CD4-positive, alpha-beta T cell (primary cell): ENCODE results near the gene PRDX2. TPM values are rescaled to one million over a fixed set of nuclear protein-coding genes. Genes with fewer than 3 reads are reported as not detected.

Source experiments
- ATAC-seq: fragments of 200-7000 bp; cut with Tn5 transposase; one replicate; pipeline ENCODE4 v1.10.0; 2022; ENCODE audit warnings: mild to moderate bottlenecking; ENCODE audit not compliant: poor library complexity
- CTCF ChIA-PET: fragments of 350-600 bp; sonication (Branson Sonifier 250); formaldehyde crosslinking; loops from one replicate; lab custom pipeline; 2021; ENCODE audit warnings: antibody characterized with exemption, inconsistent platforms; lab: Charles Lee
- POLR2A ChIA-PET: fragments of 350-600 bp; sonication (Branson Sonifier 250); formaldehyde crosslinking; loops from one replicate; lab custom pipeline; 2021; ENCODE audit warnings: antibody characterized with exemption, inconsistent platforms; lab: Charles Lee
- DNase-seq, 14 experiments: peaks; one replicate each; pipeline ENCODE4 v3.0.0-alpha.2; 2013 to 2020; ENCODE audit warnings: mixed read lengths in 2 of 14
- H3K27ac ChIP-seq, 2 donors: one replicate each; pipeline versions ENCODE4 v1.5.1 to v1.7.0; 2013; ENCODE audit warnings: low read length in 2 of 2, low read depth in 1 of 2, mild to moderate bottlenecking in 1 of 2
- H3K27me3 ChIP-seq, 2 experiments: 1 replicate in 1 of 2; 2 replicates in 1 of 2; pipeline versions ENCODE4 v1.6.1 to v1.7.0; 2013; ENCODE audit warnings: low read length in 2 of 2, control low read depth in 1 of 2, mild to moderate bottlenecking in 1 of 2, moderate library complexity in 1 of 2; ENCODE audit not compliant: insufficient read depth in 2 of 2, control insufficient read depth in 1 of 2
- H3K36me3 ChIP-seq: one replicate; pipeline ENCODE4 v1.6.1; 2013; ENCODE audit warnings: low read length, control low read depth; ENCODE audit not compliant: insufficient read depth
- H3K4me1 ChIP-seq: one replicate; pipeline ENCODE4 v1.6.1; 2013; ENCODE audit warnings: low read length, control low read depth; ENCODE audit not compliant: insufficient read depth
- H3K4me3 ChIP-seq: one replicate; pipeline ENCODE4 v1.5.1; 2013; ENCODE audit warnings: mild to moderate bottlenecking, low read length, moderate library complexity
- H3K9me3 ChIP-seq, 2 experiments: 1 replicate in 1 of 2; 2 replicates in 1 of 2; pipeline versions ENCODE4 v1.6.1 to v1.7.0; 2013; ENCODE audit warnings: low read length in 2 of 2, mild to moderate bottlenecking in 2 of 2, control low read depth in 1 of 2, moderate library complexity in 1 of 2; ENCODE audit not compliant: control insufficient read depth in 1 of 2, insufficient read depth in 1 of 2
- H3K27ac Mint-ChIP-seq: one replicate; pipeline ENCODE4 v1.8.0; 2020; ENCODE audit warnings: mixed read lengths
- H3K27me3 Mint-ChIP-seq: one replicate; pipeline ENCODE4 v1.8.0; 2021; ENCODE audit warnings: mixed read lengths
- H3K36me3 Mint-ChIP-seq: one replicate; pipeline ENCODE4 v1.8.0; 2021; ENCODE audit warnings: low read depth, mixed read lengths
- H3K4me1 Mint-ChIP-seq: one replicate; pipeline ENCODE4 v1.8.0; 2021; ENCODE audit warnings: low read depth, mixed read lengths
- H3K4me3 Mint-ChIP-seq: one replicate; pipeline ENCODE4 v1.8.0; 2020; ENCODE audit warnings: mild to moderate bottlenecking, mixed read lengths
- H3K9me3 Mint-ChIP-seq: one replicate; pipeline ENCODE4 v1.8.0; 2020; ENCODE audit warnings: mixed read lengths
- CTCF ChIP-seq: fragments of 200-600 bp; IDR thresholded peaks from one replicate; pipeline ENCODE4 v1.8.0; 2022; ENCODE audit warnings: antibody characterized with exemption, mild to moderate bottlenecking
- intact Hi-C, 2 experiments: fragments of 100-400 bp; cut with DNase I in 1 of 2; cut with micrococcal nuclease in 1 of 2; formaldehyde crosslinking; loops; one replicate each; pipeline versions ENCODE4 v1.15.1 to v1.9.0; 2023 to 2025; cut with DNase I, micrococcal nuclease
- total RNA-seq, 174 experiments: library from RNA in 2 of 174; stranded (reverse) in 2 of 174; gene quantifications; one replicate each; pipeline ENCODE4 v1.2.3 and lab custom pipeline; 2021 to 2026

The PRDX2 gene
- total RNA-seq, 2 experiments from 2014 or later, result 59.7 to 65.9 TPM

GRCh38 chr19:12763100-12763499 lies 38.5 kb downstream of the PRDX2 start:
- POLR2A ChIA-PET, result no interaction called here
- CTCF ChIA-PET, result interaction anchor here (2.0 kb wide), 1 partner anchor 33 kb away, joined by 5 read pairs; no protein-coding TSS in a partner anchor
- H3K4me3 Mint-ChIP-seq, result no peak overlapping the region
- no peak for DNase-seq
- H3K9me3 Mint-ChIP-seq, result no peaks in the 10 kb centered on the region
- peaks cover 0 to under 1% of the 10 kb centered on the region in 2 experiments for H3K27me3 ChIP-seq
- peaks cover 0 to 5% of the 10 kb centered on the region in 2 experiments for H3K9me3 ChIP-seq
- no peaks in the 10 kb centered on the region for H3K36me3 ChIP-seq
- peaks cover 4% of the 10 kb centered on the region for H3K36me3 Mint-ChIP-seq
- H3K27ac ChIP-seq, result no peak overlapping the region
- H3K4me1 Mint-ChIP-seq, result no peaks in the 10 kb centered on the region
- H3K4me3 ChIP-seq, result no peak overlapping the region
- intact Hi-C loops, result no loop called here
- TF ChIP-seq CTCF, result no peak
- ATAC-seq, result no peak
- H3K4me1 ChIP-seq, result peaks cover 13% of the 10 kb centered on the region
- H3K27me3 Mint-ChIP-seq, result peaks cover 5% of the 10 kb centered on the region
- no peak overlapping the region for H3K27ac Mint-ChIP-seq

DNA sequence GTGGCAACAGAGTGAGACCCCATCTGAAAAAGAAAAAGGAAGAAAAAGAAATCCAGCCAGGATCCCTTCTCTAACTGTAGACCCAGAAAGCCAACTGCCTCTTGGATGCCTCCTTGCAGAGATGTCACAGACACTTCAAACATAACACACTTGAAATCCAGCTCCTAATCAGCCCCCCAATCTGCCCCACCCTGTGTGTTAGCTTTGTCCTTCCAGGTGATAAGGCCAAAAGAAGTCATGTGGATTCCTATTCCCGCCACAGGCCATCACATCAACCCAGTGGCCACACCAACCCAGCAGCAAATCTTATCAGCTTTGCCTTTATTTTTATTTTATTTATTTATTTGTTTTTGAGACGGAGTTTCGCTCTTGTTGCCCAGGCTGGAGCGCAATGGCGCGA lies 41.9 kb downstream of the PRDX2 start:
- Histone ChIP-seq H3K4me1 (peaks cover 14% of the 10 kb centered on the region), H3K4me3 (no peak overlapping the region), H3K36me3 (no peaks in the 10 kb centered on the region), H3K27me3 (peaks cover 11% of the 10 kb centered on the region in 2 experiments), H3K27ac (no peak overlapping the region), H3K9me3 (peaks cover 0 to 5% of the 10 kb centered on the region in 2 experiments)
- POLR2A ChIA-PET, result interaction anchor here (1.4 to 1.6 kb wide), 3 partner anchors 32 to 43 kb away, joined by 5 to 7 read pairs (median 6); partner anchors contain the start of gene JUNB
- Mint-ChIP-seq H3K27me3 (peaks cover 20% of the 10 kb centered on the region), H3K36me3 (no peaks in the 10 kb centered on the region), H3K9me3 (no peaks in the 10 kb centered on the region), H3K4me3 (no peak overlapping the region), H3K4me1 (no peaks in the 10 kb centered on the region), H3K27ac (no peak overlapping the region)
- CTCF ChIA-PET, result interaction anchor here (0.6 to 2.6 kb wide), 12 partner anchors 10 to 175 kb away, joined by 3 to 29 read pairs (median 4); partner anchors contain the start of genes GET3 and JUNB
- ATAC-seq (no peak), DNase-seq (no peak)
- intact Hi-C loops, result loop anchor here (1.0 to 2.0 kb wide), 3 partner anchors 37 to 88 kb away; no protein-coding TSS in a partner anchor
- TF ChIP-seq CTCF, result no peak

GRCh38 chr19:12757544-12758274 lies 43.9 kb downstream of the PRDX2 start:
- Histone ChIP-seq H3K27me3 (peaks cover 11% of the 10 kb centered on the region in 2 experiments), H3K36me3 (no peaks in the 10 kb centered on the region), H3K4me1 (peaks cover 14% of the 10 kb centered on the region), H3K9me3 (no peaks in the 10 kb centered on the region), H3K27ac (no peak overlapping the region), H3K4me3 (no peak overlapping the region)
- Mint-ChIP-seq H3K9me3 (no peaks in the 10 kb centered on the region), H3K27ac (no peak overlapping the region), H3K27me3 (peaks cover 25% of the 10 kb centered on the region), H3K36me3 (no peaks in the 10 kb centered on the region), H3K4me1 (no peaks in the 10 kb centered on the region), H3K4me3 (no peak overlapping the region)
- ATAC-seq (peak; percentile 76), DNase-seq (peak in 13 of 14 experiments; percentile 38 to 81 (median 53))
- ChIA-PET POLR2A (interaction anchor here (0.9 to 1.1 kb wide), 3 partner anchors 34 to 89 kb away, joined by 3 to 5 read pairs (median 3); partner anchors contain the start of gene JUNB), CTCF (interaction anchor here (0.6 to 2.0 kb wide), 22 partner anchors 9 to 769 kb away, joined by 3 to 20 read pairs (median 5); partner anchors contain the start of genes GET3, PRDX2, THSD8 and TRIR)
- TF ChIP-seq CTCF, result peak; percentile 86
- intact Hi-C loops, result loop anchor here (1.0 to 2.0 kb wide), 4 partner anchors 24 to 193 kb away; no protein-coding TSS in a partner anchor
